Myocyte (in vitro differentiated cells): Measurements from ENCODE around the gene SHISA9. TPM values are rescaled to one million over a fixed set of nuclear protein-coding genes. Genes with fewer than 3 reads are reported as not detected.
"Not testable (repeated sequence)": the region's sequence is repeated elsewhere in the genome, so short reads cannot be mapped to it uniquely, and the experiment has no call there.

Experiments
- DNase-seq: peaks from one replicate; pipeline ENCODE4 v3.0.0-alpha.2; 2012; ENCODE audit warnings: low read depth
- total RNA-seq: library from RNA; depleted of rRNA; stranded (reverse); fragments of >200 nt; gene quantifications from 2 replicates; pipeline ENCODE4 v1.2.3, GENCODE V29; 2014

The SHISA9 gene
- total RNA-seq, 1 donor from 2014 or later: 15.5 TPM

GRCh38 chr16:12899529-12900143 is 1.8 kb upstream of the SHISA9 start:
- no peak for DNase-seq

- no peak for DNase-seq
These were observed 1.2 kb upstream of the SHISA9 start for GRCh38 chr16:12900156-12900555.

DNA sequence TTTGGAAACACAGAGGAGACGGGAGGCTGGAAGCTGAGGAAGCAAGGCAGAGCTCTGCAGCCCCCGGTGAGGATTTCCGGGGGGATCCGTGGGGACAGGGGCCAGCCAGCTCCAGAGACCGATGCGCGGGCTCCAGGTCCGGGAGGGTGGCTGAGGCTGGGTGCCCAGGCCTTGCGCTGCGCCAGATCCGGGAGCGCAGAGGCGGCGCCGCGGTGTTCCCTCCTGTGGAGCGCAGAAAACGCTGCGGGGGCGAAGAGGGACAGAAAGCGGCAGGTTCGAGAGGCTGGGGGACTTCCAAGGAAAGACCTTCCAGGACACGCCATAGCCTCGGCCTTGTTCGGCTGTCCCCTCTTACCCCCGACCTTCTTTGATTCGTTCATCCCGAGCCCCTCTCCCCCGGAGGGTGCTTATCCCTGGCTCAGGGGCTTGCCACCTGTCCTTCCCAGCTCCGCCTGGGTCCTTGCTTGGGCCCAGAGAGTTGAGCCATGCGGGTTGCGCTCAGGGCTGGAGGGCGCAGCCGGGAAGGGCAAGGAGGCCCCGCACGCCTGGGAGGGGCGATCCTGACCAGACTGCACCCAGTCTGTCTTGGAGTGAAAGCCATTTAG is 697 bp upstream of the SHISA9 start:
- DNase-seq: no peak

GRCh38 chr16:12901204-12901596 is 198 bp upstream of the SHISA9 start:
- peak; percentile 66 for DNase-seq

DNA sequence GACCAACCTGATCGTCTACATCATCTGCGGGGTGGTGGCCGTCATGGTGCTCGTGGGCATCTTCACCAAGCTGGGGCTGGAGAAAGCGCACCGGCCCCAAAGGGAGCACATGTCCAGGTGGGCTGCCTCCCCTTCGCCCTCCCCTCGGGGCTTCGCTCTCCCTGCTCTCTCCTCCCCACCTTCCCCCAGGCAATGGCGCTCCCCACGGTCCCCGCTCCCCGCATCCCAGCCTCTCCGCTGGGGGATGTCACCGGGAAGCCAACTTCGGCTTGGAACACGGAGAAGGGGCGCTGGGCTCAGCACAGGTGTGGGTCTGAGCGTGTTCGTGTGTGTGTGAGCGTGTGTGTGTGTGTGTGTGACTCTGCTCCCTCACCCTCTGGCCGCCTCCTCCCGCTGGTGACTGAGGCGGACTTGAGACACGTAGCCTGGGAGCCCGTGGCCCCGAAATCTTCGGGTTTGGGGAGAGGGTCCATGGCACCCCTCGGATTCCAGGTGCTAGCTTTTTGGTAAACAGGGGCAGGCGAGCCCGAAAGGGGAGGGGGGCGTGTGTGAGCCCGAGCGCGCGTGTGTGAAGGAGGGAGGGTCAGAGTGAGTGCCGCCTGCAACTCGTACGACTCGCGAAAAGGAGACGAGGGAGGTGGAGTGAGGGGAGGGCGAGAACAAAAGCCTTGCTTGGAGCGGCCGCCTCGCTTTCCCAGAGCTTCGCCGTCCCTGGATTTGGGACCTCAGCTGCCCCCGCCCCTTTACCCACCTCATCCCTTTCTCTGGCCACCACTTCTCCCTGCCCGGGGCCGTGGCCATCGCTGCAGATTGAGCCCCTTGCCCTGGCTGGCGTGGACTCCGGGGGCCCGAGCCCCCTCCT is 1.3 kb downstream of the SHISA9 start:
- peak; percentile 43 for DNase-seq

DNA sequence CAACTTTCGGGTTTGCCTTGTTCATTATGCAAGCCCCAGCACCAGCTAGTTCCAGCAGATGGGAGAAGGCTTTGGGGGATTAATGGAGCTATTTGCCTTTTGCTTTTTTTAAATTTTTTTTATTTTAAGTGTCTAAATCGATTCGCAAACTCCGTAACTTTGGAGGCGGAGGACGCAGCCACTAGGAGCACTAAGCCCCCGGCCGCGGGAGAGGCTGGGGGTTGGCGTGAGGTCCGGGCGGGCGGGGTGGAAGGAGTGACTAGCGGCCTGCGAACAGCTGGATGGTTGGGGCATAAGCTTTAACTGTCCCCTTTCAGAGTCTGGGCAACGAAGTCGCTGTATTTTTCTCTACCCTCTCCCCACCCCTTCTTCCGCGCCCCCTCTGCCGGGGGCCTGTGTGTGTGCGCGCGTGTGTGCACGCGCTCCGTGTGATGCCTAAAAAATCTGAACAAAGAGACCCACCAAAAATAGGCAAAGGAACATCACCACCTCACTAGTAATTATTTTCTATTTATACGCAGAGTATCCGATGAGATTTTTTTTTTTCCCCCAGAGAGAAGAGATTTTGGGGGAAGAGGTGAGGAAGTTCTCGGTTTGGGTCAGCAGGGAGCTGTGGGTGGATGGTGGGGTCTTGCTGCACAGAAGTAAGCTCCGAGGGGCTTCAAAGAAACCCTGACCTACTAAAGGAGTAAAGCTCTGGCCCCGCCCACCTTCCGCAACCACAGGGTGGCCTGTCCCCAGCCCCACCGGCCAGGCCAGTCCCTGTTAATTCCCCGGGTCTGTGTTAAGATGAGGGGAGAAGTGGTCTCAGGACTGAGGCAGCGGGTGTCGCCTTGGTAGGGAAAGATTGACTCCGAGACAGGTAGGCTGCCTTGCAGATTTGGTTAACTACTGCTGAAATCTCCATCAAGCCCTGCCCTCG is 2.3 kb downstream of the SHISA9 start:
- peak; percentile 64 for DNase-seq

DNA sequence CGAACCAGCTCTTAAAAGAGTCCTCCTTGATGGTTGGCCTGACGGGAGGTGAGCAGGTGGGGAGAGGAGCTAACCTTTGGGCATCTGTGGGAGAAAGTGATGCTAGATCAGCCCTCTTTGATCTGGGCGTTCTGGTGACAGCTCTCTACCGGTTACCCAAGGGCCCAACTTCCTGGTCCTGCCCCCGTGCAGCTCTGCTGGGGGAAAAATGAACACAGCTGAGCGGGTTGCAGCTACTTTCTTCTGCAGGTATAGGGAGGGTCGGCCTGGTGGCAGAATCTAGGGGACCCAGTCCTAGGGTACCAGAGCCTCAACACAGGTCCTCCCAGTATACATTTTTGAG is 2.9 kb downstream of the SHISA9 start:
- DNase-seq: no peak

GRCh38 chr16:12906271-12906670 is 4.9 kb downstream of the SHISA9 start:
- peak; percentile 57 for DNase-seq

GRCh38 chr16:12906765-12907516 is 5.5 kb downstream of the SHISA9 start:
- no peak for DNase-seq

DNA sequence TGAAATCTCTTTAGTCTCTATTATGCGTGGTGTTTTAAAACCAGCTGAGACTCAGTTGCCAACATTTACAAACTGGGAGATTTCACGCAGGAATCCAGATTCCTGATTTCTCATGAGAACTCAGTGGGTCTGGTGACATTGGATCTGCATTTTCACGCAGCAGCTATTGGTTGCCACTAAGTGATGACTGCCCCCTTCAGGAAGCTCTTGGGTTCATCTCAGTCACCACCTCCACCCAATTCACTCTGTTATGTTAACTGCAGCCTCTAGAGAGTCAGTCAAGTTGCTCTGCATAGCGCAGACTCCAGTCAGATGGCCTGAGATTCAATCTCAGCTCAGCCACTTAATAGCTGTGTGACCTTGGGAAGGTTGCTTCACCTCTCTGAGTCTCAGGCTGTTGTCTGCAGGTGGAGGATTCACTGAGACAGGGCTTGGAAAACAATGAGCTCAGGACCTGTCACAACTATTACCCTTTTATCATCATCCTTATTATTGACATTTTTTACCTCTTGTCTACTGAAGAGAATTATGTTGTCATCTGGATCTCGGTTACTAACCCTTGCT is 6.4 kb downstream of the SHISA9 start:
- DNase-seq: no peak

DNA sequence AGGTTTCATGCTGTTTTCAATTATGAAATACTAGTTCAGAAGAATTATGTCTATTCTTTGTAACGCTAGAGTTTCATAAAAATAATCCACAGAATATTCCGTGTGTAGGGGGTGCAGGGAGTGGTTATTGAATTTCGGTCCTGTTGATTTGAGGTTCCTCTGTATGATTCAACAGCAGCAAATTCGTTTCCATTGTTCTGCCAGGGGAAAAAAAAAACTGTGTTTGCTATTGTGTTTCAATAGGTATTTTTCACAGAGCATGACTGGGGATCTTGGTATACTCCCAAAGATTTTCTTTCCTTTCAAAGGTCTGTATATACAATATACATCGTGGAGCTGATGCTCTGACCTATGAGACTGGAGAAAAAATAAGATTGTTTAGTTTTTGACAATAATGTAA is 15.8 kb downstream of the SHISA9 start:
- DNase-seq: peak; percentile 45

DNA sequence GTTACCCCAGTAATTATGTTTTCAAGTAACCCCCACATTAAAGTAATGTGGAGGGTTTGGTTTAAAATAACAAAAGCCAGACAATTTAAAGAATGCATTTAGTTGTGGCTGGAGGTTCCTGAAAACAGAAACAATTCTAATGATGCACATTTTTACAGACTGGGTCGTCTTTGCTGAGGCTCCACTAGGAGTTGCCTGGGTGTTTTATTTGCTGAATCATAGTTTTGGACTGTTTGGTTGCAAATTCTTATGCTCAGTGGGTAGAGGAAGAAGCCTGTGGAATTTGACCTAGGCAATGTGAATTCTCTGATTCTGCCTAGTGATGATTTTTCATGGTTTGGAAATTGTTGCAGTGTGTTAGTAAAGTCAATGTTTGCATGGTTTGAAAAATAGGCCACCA is 16.3 kb downstream of the SHISA9 start:
- DNase-seq: peak; percentile 74

DNA sequence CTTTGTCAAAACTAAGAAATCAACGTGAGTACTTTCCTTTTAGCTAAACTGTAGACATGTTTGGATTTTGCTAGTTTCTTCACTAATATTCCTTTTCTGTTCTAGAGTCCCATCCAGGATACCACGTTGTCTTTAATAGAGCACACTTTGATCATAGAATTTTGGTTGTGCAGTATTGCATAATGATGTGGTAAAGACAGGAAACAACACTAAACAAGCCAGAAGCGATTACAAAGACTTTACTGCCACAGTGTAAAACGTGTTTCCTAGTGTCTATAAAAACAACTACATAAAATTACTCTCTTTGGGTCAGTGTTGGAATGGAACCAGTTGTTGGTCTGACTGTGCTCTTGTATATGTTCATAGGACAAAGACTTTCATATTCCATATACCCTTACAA is 19.3 kb downstream of the SHISA9 start:
- DNase-seq: no peak

DNA sequence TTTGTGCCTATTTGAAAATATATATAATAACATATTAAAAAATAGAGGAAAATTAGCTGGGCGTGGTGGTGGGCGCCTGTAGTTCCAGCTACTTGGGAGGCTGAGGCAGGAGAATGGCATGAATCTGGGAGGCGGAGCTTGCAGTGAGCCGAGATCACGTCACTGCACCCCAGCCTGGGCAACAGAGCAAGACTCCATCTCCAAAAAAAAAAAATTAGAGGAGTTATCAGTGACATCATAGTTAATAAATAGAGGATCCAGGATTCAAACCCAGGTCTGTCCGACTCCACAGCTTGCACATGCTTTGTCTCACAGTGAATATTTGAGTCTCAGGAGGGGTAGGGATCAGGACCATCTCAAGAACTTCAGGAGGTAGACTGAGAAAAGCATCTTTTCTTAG is 22.2 kb downstream of the SHISA9 start:
- DNase-seq: not testable (repeated sequence)

GRCh38 chr16:12925026-12925800 is 23.8 kb downstream of the SHISA9 start:
- peak; percentile 28 for DNase-seq

GRCh38 chr16:12927591-12927990 is 26.2 kb downstream of the SHISA9 start:
- DNase-seq: no peak

- DNase-seq: no peak
These were observed 29.5 kb downstream of the SHISA9 start for GRCh38 chr16:12930881-12931280.

- DNase-seq: no peak
These were observed 35.0 kb downstream of the SHISA9 start for GRCh38 chr16:12936391-12936790.

- no peak for DNase-seq
These were observed 40.5 kb downstream of the SHISA9 start for GRCh38 chr16:12941896-12942295.

- peak; percentile 65 for DNase-seq
These were observed 41.5 kb downstream of the SHISA9 start for GRCh38 chr16:12942861-12943260.
